ENCODE data around the gene MAS1. TPM values are rescaled to one million over a fixed set of nuclear protein-coding genes. Genes with fewer than 3 reads are reported as not detected.

MAS1 gene
- total and polyA plus RNA-seq, 10 of the 15 experiments (the other 5 are each of a cell fraction or from before 2014, with no cell fraction given) = under 0.01 to 0.08 TPM; not detected in 8

DNA sequence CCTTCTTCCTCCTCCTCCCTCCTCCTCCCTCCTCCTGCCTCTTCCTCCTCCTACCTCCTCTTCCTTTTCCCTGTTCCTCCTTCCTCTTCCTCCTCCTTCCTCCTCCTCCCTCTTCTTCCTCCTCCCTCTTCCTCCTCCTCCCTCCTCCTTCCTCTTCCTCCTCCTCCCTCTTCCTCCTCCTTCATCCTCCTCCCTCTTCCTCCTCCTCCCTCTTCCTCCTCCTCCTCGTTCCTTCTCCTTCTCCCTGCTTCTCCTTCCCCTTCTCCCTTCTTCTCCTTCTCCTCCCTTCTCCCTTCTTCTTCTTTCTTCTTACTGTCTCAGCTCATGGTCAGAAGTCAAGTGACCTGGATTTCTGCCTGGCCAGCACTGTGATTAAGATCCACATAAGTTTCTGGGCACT, 7.7 kb downstream of the MAS1 start:
- no peak overlapping the region for H2AFZ ChIP-seq (ENCODE audit: control insufficient read depth, low read depth, low read length)
- no peaks in the 10 kb centered on the region for H3K4me1 ChIP-seq (ENCODE audit: control insufficient read depth, insufficient read depth, low read length)
- no peaks in the 10 kb centered on the region for H3K27me3 ChIP-seq (replicated peaks in 1 of 2; ENCODE audit: control insufficient read depth in 2 of 2, insufficient read depth in 2 of 2, low read length in 1 of 2)
- H3K27ac ChIP-seq (ENCODE audit: control insufficient read depth, insufficient read depth) = no peak overlapping the region
- in situ Hi-C loops (cut with MboI) = no loop called here
- H3K9me3 ChIP-seq (replicated peaks; ENCODE audit: control insufficient read depth, insufficient read depth, low read length) = no peaks in the 10 kb centered on the region; the same call in 2 of the 3 replicates
- H4K20me1 ChIP-seq (ENCODE audit: control insufficient read depth, insufficient read depth) = no peaks in the 10 kb centered on the region
- H3K36me3 ChIP-seq (ENCODE audit: control insufficient read depth in 2 of 2, insufficient read depth in 2 of 2, low read length in 1 of 2) = no peaks in the 10 kb centered on the region
- no peak overlapping the region for H3K4me2 ChIP-seq (ENCODE audit: control insufficient read depth, insufficient read depth)
- intact Hi-C loops (cut with micrococcal nuclease; ENCODE audit: unreplicated experiment) = no loop called here
- DNase-seq (ENCODE audit: low read depth, low spot score) (no peak), FAIRE-seq (no peak), ATAC-seq (no peak)
- no TSS peak for BruUV-seq (replicated peaks)
- H3K79me2 ChIP-seq (ENCODE audit: control insufficient read depth, insufficient read depth, low read length) = no peaks in the 10 kb centered on the region
- H3K9ac ChIP-seq (ENCODE audit: control insufficient read depth, insufficient read depth, low read length) = no peak overlapping the region
- POLR2A ChIA-PET = no interaction called here
- no peak overlapping the region for H3K4me3 ChIP-seq
- CTCF ChIA-PET = interaction anchor here (0.6 to 1.7 kb wide), 4 partner anchors 8 to 76 kb away, joined by 3 to 4 read pairs (median 3); partner anchors contain the start of gene MAS1
- TF ChIP-seq MYB (IDR thresholded peaks at IDR 0.05; ENCODE audit: borderline replicate concordance, low read depth, low read length) (no peak), TCF7 (IDR thresholded peaks at IDR 0.05; ENCODE audit: borderline replicate concordance) (no peak), POLR2AphosphoS2 (IDR thresholded peaks at IDR 0.05; ENCODE audit: low read depth, low read length) (no peak), MYC (IDR thresholded peaks at IDR 0.05; ENCODE audit: insufficient read depth, insufficient read length, insufficient replicate concordance, low read length, severe bottlenecking) (no peak), NFIC (IDR thresholded peaks at IDR 0.05; ENCODE audit: low read depth, low read length) (no peak)
- TF ChIP-seq, protein P1, sequence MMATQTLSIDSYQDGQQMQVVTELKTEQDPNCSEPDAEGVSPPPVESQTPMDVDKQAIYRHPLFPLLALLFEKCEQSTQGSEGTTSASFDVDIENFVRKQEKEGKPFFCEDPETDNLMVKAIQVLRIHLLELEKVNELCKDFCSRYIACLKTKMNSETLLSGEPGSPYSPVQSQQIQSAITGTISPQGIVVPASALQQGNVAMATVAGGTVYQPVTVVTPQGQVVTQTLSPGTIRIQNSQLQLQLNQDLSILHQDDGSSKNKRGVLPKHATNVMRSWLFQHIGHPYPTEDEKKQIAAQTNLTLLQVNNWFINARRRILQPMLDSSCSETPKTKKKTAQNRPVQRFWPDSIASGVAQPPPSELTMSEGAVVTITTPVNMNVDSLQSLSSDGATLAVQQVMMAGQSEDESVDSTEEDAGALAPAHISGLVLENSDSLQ (IDR thresholded peaks at IDR 0.05) = no peak
- TF ChIP-seq, protein P2, sequence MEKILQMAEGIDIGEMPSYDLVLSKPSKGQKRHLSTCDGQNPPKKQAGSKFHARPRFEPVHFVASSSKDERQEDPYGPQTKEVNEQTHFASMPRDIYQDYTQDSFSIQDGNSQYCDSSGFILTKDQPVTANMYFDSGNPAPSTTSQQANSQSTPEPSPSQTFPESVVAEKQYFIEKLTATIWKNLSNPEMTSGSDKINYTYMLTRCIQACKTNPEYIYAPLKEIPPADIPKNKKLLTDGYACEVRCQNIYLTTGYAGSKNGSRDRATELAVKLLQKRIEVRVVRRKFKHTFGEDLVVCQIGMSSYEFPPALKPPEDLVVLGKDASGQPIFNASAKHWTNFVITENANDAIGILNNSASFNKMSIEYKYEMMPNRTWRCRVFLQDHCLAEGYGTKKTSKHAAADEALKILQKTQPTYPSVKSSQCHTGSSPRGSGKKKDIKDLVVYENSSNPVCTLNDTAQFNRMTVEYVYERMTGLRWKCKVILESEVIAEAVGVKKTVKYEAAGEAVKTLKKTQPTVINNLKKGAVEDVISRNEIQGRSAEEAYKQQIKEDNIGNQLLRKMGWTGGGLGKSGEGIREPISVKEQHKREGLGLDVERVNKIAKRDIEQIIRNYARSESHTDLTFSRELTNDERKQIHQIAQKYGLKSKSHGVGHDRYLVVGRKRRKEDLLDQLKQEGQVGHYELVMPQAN (conservative IDR thresholded peaks at IDR 0.05) = no peak
- SMC1A ChIA-PET (ENCODE audit: uncharacterized antibody, unreplicated experiment) = interaction anchor here (0.7 to 2.5 kb wide), 6 partner anchors 8 to 35 kb away, joined by 3 to 15 read pairs (median 4); partner anchors contain the start of gene MAS1
- RAD21 ChIA-PET (ENCODE audit: unreplicated experiment) = no interaction called here
- WGBS (ENCODE audit: insufficient coverage, insufficient replicate concordance, low lambda C conversion rate, missing lambda C conversion rate) = 0% methylated on average over 1 of the region's 1 CpG

All from GM12878 (cell line).